ENCODE results near the gene SUCO.
A peak's percentile ranks its signal among the peaks of the same experiment; 100 is the strongest.

Gene SUCO

DNA sequence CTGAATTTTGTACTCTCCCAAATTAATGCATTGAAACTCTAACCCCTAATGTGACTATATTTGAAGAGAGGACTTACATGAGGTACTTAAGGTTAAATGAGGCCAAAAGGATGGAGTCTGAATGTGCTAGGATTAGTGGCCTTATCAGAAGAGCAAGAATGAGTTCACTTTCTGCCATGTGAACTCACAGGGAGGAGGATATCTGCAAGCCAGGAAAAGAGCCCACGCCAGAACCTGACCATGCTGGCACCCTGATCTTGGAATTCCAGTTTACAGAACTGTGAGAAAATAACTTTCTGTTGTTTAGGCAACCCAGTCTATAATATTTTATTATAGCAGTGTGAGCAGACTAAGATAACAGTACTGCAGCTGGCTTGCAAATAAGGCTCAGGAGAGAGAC is 113.7 kb downstream of the SUCO start:
- DNase-seq (ENCODE audit: low read depth): no peak

DNA sequence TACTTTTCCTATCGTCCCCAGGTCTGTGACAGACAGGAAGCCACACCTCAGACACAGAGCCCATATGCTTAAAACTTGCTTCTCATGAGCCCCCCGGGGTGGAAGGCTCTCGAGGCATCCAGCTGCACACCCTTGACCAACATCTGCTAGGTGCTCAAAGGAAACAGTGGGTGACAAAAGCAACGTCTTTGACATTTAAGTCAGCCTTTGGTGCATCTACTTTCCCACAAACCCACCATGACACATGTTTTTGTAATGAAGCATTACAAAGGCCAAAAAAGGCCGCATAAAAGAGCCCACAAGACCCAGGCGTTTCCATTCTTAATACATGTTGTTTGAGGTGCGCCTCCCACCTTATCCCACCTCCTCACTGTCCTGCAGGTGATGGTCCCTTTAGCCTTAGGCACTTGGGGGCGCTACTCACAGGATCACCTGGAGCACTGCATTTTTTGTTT is 114.2 kb downstream of the SUCO start:
- DNase-seq (ENCODE audit: low read depth): peak; percentile 42

DNA sequence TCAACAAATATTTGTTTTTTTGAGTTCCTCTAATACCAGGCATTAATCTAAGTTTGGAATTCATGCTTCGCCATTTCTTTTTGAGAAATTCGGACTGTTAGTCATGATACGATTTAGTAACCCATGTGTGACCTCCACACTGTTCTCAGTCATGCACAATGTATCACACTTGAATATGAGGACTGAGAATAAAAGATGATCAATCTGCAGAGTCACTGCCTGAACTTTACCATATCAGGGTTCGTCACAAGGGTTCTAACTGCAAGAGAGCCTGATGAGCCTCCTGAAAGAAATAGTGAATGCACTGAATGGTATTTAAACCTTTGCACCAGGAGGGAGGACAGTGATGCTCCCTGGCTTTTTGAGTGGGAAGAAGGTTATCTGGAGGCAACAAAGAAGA is 115.0 kb downstream of the SUCO start:
- DNase-seq (ENCODE audit: low read depth): no peak

DNA sequence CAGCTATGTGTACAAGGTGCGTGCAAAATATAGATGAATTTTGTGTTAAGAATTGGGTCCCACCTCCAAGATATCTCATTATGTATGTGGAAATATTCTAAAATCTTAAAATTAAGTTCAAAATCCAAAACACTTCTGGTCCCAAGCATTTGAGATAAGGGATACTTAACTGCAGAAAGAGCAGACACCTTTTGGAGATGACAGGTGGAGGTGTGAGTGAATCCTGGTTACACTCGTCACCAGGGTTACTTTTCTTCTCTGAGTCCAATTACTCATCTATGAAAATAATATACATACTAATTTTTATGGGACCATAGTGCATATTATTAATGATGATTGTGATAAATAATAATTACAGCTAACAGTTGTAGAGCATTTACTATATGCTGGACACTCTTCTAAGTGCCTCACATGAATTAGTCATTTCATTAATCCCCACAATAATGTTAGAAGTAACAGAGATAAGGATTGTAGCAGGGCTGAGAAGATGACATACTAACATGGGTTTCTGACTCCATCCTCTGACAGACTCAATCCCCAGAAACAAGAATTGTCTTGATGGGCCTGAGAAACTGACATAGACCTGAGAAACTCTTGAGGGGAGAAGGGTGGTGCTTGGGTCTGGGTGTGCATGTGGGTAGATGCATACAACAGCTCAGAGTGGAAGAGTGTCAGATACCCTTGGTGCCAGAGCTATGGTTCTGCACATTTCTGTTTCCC is 117.7 kb downstream of the SUCO start:
- no peak for DNase-seq (ENCODE audit: low read depth)

DNA sequence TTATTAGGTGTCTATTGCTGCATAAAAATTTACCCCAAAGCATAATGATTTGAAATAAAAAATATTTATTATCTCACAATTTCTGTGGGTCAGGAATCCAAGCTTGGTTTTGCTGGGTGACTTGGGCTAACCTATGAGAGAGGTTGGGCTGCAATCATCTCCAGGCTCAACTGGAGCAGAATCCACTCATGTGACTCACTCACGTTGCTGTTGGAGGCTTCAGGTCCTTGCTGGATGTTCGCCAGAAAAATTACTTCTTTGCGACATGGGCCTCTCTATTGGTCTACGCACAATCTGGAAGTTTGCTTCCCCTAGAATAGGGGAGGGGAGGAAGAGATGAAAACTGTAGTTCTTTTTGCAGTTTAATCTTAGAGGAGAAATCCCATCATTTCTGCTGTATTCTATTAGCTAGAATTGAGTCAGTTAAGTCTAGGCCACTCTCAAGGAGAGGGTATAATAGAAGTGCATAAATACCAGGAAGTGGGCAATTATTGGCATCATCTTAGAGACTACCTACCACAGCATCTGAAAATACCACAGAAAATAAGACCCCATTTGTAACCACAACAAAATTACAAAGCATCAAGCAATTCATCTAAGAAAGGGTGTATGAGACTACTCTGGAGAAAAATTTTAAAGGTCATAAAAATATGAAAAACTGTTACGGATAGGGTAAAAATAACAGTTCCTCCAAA is 120.2 kb downstream of the SUCO start:
- no peak for DNase-seq (ENCODE audit: low read depth)

DNA sequence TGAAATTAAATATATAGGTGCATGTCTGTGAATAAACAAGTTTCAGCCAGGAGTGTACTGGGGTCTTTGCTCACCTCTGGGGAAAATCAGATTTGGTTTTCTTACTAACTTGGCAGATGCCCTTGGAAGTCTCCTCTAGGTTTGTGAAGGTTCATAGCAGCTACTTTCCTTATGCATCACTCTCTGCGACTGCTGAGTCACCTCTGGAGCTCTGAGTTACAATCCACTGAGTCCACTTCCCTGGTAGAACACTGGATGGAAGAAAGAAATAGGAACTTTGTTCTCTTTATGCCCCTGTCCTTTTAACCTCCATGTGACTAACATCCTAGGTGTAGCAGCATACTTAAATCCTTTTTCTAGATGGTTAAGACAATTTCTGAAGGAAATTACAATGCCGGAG is 121.6 kb downstream of the SUCO start:
- no peak for DNase-seq (ENCODE audit: low read depth)

DNA sequence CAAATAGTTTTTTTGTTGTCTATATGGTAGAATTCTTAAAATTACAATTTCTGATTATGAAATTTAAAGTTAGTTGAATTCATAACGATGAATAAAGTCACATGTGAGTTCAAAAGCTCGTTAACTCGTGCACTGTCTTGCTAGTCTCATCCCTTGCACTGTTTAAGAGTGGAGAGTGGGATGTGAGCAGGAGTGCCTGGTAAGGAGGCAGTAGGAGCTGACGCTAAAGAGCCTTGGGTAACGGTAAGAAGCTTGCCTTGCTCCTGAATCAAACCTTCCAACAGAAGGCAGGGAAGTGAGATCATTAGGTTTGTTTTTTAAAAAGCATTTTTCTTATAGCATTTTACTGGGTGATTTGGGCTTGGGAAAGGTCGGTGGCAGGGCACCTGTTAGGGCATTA is 123.6 kb downstream of the SUCO start:
- no peak for DNase-seq (ENCODE audit: low read depth)

DNA sequence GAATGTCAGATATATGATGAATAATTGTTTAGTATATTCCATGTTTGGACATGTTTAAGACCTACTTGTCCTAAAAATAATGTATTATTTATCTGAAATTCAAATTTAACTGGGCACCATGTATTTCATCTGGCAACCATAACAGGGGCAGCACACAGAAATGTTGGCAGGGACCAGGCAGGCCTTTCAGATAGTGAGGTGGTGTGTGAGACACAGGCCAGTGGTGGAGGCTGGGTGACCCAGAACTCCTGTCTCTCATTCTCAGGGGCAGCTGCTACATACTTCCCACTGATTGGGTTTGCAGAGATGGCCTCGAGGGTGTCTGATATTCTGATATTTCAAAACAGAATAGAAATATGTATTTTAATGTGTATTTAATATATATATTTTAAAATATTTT is 124.6 kb downstream of the SUCO start:
- DNase-seq (ENCODE audit: low read depth): no peak

DNA sequence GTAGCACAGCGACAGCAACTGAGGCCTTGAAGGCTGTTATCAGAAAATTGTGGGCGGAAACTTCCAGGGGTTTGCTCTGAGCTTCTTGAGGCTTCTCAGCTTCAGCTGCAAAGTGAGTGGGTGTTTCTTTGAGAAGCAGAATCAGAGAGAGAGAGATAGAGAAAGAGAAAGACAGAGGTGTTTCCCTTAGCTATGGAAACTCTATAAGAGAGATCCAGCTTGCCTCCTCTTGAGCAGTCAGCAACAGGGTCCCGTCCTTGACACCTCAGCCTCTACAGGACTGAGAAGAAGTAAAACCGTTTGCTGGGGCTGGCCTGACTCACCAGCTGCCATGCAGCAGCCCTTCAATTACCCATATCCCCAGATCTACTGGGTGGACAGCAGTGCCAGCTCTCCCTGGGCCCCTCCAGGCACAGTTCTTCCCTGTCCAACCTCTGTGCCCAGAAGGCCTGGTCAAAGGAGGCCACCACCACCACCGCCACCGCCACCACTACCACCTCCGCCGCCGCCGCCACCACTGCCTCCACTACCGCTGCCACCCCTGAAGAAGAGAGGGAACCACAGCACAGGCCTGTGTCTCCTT is 126.0 kb downstream of the SUCO start, which contains the start of gene FASLG:
Gene FASLG (plus strand): TSS at position 233 of the 583 bp plus-strand sequence. CDS start 99 bp downstream, at position 332.
- DNase-seq (ENCODE audit: low read depth): peak; percentile 39

DNA sequence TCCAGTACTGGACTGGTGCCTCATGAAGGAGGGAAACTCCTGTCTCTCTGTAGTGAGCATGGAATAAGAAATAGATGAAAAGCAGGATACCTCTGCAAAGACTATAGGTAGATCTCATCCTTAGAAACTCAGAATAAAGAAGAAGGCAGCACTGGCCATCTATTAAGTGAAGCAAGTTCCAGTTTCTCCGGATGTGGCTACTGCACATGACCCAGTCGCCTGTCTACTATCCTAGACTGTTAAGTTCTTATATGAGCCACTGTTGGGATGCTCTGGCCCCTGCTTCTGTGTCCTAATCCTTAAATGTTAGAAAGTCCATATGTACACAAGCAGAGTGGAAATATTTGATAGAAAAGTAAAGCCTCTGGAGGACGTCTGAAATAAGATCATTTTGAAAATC is 128.2 kb downstream of the SUCO start:
- DNase-seq (ENCODE audit: low read depth): no peak
